ENCODE results near the gene ZNF699.

GRCh38 chr19:9250630-9251029 lies 59.0 kb downstream of the ZNF699 start, which contains the start of gene OR7E24:
- TF ChIP-seq POLR2A (IDR thresholded peaks at IDR 0.05): no peak
- TF ChIP-seq CTCF (IDR thresholded peaks at IDR 0.05): no peak
